Hepatic stellate cell (primary cell): ENCODE results near the gene SCGB3A1.

Source experiments
- DNase-seq: peaks from one replicate; pipeline ENCODE4 v3.0.0; 2011; ENCODE audit warnings: low spot score

The SCGB3A1 gene

DNA sequence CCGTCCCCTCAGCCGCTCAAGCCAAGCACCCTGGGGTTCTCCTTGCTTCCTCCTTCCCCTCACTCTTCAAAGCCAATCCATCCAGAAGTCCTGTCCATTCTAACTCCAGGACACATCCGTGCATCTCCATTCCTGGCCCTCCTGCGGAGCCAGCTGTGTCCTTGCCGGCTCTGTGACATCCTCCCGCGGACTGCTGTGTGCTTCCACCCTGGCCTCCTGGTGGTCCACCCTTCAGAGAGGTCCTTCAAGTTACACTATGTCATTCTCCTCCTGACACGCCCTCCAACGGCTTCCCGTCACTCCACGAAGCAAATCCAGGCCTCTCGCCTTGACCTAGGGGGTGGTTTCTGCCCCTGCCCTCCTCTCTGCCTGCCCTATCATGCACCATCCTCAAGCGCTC is 13.0 kb upstream of the SCGB3A1 start:
- DNase-seq, result no peak

DNA sequence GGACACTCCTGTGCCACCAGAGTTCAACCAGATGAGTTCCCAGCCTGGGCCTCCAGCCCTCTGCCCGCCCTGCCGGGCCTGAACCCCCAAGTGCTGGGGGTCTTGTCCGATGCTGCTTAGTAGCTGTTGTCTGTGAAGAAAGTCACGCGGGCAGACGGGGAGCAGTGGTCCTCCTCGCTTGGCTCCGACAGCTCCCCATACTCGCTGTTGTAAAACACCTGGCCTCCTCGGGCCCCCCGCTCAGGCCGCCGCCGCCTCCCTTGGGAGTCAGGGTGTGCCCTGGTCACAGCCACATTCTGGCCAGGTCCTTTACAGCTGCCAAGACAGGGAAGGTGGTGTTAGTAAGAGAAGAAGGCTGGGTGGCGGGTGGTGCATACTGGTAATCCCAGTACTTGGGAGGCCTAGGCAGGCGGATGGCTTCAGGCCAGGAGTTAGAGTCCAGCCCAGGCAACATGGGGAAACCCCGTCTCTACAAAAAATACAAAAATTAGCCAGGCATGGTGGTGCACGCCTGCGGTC is 11.8 kb upstream of the SCGB3A1 start:
- DNase-seq, result no peak

DNA sequence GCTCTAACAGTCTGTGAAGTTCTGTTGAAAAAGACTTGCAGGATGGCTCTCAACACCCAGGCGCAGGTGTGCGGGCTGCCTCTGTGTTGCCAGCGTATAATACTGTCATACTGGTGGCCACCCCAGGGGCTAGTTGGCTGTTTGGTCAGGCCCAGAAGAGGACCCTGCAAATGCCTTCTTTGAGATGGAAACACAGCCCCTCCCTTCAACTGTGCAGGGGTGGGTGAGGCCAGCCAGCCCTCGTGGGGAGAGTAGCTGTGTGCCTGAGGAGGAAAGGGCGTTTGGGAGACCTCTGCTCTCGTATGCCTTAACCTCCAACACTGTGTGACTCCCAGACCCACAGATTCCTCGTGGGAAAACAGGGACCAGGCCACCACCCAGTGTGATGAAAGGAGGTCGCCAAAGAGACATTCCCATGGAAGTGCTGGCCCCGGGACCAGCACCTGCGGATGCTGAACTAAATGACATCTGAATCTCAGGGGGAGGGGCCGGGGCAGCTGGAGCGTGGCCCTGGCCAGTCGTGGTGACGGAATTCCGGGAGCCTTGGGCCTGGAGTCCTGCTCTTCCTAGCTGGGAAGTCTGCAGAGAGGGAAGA is 11.3 kb upstream of the SCGB3A1 start:
- DNase-seq, result no peak

DNA sequence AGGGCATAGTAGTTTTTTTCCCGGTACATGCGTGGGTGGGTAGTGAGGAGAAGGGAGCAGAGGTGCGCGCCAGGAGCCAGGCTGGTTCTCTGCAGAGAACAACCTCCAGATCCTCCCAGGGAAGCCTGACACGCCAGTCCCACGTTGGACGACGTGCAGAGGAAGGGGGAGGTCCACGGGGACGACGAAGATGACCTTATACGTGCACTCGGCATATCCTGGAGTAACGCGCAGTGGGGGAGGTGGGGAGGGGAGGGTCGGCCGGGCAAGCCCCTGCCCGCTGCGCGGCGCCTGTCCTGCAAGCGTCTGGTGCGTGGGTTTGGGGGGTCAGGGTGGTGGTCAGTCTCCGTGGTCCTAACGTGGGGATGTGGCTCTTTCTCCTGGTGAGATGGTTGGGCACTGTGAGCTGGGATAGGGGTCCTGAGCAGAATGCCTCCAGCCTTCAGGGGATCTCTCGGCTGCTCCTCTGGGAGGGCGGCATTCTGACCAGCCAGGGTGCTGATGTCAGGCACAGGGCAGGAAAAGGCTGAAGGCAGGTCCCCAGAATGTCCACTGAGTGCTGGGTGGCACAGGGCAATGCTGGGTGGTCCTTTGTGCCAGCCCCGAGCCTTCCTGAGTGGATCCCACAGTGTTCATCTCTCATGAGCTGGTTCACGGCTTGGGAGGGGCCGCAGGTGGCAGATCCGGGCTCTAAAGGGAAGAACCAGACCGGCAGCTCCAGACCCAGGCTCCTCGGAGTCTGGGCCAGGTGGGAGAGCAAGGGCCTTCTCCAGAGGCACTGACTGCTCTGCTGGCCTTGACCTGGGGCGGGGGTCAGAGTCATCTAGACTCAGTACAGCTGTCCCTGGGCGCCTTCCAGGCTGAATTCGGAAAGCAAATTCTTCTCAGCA is 10.5 kb upstream of the SCGB3A1 start:
- peak; percentile 8 for DNase-seq

DNA sequence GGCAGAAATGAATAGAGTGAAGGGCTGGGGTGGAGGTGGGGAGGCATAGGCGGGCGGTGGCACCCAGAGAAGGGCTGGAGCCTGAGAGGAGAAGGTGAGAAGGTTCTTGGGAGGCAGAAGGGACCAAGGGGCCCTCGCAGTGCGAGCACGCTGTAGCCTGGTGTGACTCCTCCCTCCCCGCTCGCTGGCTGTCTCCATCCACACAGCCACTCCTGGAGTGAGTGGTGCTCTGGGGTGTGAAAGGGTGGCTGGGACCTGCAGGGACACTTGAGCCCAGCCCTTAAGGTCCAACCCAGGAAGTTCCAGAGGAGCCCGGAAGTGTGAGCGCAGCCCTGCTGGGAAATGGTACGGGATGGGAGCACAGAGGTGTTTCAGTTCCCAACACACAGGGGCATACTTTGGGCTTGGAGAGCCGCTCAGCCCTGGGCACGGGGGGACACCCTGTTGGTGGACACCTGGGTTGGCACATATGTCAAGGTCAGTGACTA is 9.3 kb upstream of the SCGB3A1 start:
- DNase-seq, result peak; percentile 5

DNA sequence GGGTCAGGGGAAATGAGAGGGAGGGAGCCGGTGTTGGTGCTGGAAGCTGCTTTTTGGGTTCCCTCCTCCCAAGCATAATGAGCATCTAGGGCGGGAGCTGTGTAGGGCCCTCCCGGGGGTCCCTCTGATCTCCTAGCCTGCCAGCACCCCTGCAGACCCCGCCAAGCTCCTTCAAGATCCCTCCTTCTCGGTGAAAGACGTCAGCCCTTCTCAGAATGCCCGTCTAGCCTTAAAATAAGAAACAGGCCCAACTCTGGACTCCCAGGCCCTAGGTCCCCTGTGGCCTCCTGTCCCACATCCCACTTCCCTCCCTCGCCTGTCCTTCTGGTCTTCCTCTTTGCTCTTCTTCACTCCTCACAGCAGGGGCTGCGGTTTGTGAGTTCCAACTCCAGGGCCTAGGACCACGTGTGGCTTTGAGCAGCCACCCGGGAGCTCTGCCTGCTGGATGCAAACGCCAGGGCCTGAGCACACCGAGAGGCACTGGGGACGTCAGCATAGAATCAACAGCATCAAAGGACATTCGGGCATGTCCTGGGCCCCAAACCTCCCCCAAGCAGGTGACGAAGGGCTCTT is 8.8 kb upstream of the SCGB3A1 start:
- peak; percentile 12 for DNase-seq

DNA sequence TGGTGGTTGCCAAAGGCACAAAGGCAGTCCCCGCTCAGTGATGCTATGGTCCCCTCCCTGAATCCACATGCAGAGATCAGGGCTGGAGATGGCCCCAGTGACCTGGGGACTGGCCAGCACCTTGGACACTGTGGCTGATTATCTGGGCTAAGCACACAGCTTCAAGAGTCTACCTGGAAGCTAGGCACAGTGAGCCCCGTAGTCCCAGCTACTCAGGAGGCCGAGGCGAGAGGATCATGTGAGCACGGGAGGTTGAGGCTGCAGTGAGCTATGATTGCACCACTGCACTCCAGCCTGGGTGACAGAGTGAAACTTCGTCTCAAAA is 8.3 kb upstream of the SCGB3A1 start:
- DNase-seq, result peak; percentile 2

DNA sequence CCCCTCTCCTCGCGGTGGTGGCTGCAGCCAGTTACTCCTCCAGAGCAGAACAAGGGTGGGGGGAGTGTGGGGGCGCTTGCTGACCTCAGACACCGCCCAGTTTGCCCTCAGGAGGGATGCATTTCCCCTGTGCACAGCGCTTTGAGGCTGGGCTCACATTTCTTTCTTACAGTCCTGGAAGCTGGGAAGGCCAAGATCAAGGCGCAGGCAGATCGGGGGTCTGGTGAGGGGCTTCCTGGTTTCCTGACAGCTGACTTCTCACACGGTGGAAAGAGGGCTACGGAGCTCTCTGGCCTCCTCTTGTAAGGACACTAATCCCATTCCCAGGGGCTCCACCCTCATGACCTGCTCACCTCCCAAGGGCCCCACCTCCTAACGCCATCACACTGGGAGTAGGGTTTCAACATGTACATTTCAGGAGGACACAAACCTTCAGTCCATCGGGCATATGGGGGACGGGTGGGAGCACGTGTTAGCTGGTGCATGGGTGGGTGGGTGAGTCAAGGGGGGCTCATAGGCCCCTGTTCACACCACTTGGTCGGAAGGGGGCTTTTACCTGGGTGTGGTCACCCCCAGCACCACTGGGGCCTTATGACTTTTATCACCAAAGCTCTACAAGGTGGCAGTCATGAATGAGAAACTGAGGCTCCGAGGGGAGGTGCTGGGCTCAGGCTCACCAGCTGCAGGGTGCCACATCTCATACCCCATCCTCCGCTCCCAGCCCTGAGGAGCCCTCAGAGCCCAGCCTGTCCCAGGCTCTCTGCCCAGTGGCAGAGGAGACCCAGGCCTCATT is 7.7 kb upstream of the SCGB3A1 start:
- DNase-seq, result peak; percentile 2

DNA sequence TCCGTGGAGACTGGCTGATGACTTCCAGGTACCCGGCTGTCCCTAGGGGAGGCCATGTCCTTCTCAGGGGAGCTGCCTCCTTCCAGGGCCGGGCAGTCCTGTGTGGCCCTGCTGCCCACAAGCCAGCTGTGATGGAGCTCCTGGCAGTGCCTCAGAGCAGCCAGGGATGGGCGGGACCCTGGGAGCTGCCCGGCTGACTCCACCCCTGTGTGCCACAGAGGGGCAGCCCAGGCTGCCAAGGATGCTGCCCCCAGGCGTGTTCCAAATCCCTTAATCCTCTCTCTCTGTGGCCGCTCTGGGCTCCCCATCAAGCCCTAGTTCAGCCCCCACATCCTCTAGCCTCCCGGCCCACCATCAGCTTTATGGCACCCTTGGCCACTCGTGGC is 7.0 kb upstream of the SCGB3A1 start:
- peak; percentile 5 for DNase-seq

DNA sequence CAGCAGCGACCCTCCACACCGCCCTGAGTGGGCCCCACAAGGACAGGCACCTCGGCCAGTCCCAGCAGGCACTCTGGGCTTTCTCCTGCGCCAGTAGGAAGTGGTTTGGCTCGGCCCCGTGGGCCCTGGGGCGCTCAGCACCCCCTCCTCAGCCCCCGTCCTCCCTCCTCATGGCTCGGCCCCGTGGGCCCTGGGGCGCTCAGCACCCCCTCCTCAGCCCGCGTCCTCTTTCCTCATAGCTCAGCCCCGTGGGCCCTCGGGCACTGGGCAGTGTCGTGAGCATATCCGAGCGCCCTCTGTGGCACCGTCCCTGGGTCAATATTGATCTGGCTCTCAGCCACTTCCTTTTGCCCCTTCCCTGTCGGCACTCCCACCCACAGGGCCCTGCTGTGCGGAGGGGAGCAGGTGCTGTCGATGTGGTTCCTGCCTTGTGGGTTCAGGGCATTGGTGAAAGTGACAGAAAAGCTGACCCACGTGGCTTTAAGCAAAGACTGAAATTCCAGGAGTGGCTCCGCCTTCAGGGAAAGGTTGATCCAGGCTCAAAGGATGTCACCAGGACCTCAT is 5.5 kb upstream of the SCGB3A1 start:
- DNase-seq, result no peak

DNA sequence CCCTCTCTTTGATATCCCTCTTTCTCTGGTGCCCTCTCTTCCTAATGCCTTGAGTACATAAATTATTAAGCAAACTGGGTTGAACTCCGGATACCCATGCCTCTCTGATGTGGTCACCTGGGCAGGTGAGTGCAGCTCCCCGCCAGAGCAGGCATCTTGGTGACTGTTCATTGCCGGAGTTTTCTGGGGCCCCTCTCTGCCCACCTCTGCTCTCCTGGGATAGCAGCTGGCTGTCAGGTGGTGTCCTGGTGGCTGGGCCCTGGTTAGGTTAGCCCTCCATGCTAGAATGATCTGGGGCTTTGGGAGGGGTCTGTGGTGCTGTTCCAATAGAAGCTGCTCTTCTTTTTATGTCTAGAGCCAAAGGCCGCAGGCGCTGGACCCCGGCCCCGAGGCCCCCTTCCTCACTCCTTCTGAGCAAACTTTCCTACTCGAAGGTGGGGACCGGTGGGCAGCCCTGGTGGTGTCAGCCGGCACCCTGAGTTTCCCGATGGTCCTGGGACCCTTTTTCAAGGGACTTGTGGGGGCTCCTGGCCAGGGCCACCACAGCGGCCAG is 4.9 kb upstream of the SCGB3A1 start:
- no peak for DNase-seq

DNA sequence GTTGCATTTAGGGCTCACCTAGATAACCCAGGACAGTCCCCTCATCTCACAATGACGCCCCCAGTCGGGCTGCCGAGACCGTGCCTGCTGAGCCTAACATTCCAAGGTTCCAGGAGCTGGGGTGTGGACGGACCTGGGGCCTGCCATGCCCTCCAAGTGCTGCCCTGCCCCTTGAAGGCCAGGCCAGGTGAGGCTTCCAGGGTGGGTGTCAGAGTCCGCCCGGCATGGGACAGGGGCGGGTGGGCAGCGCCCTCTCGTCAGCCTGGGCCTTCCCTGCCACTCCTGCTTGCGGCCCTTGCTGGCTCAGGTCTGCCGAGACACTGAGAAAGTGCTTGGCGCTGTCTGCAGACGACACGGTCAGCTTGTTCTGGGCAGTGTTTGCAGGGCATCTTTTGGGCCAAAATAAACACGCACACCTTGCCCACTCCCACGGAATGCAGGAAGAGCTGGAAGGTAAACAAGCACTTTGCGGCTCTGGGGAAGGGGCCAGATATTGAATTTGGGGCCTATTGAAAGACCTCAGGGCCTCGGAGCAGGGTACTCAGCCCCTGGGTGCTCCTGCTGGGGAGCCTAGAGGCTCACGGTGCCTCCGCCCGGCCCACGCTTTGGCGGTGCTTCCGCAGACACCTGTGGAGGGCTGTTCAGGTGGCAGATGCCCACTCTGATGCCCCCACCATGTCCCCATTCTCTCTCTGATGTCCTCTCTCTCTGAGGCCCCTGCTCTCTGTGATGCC is 4.2 kb upstream of the SCGB3A1 start:
- no peak for DNase-seq

DNA sequence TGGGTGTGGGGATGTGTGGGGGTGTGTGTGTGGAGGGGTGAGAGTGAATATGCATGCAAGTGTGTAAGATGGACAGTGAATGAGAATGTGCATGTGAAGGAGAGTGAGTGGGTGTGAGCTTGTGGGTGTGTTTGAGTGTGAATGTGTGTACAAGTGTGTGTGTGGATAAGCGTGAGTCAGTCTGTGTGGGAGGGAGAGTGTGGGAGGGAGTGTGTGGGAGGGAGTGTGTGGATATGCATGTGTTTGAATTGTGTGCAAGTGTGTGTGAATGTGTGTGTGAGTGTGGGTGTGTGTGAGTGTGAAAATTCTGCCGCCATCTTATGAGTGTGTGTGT is 3.7 kb upstream of the SCGB3A1 start:
- DNase-seq, result no peak

DNA sequence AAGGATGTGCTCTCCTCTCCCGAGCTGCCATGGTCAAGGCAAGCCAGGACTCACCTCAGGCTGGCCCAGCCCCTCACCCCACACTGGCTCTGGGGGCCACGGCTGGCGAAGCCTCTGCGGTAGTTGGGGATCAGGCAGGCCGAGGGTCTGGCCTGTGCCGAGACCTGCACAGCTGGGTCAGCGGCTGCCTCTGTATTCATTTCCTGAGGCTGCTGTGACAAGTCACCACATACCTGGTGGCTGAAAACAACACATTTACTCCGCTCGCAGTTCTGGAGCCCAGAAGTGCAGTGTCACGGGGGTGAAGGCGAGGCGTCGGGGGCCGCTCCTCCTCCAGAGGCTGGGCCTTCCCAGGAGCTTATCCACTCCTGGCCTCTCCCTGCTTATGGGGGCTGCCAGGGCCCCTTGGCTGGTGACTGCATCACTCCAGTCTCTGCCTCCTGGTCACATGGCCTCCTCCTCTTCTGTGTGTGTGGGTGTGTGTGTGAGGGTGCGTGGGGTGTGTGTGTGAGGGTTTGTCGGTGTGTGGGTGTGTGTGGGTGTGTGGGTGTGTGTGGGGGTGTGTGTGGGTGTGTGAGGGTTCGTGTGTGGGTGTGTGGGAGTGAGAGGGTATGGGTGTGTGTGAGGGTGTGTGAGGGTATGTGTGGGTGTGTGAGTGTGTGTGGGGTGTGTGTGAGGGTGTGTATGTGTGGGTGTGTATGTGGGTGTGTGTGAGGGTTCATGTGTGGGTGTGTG is 3.2 kb upstream of the SCGB3A1 start:
- no peak for DNase-seq

DNA sequence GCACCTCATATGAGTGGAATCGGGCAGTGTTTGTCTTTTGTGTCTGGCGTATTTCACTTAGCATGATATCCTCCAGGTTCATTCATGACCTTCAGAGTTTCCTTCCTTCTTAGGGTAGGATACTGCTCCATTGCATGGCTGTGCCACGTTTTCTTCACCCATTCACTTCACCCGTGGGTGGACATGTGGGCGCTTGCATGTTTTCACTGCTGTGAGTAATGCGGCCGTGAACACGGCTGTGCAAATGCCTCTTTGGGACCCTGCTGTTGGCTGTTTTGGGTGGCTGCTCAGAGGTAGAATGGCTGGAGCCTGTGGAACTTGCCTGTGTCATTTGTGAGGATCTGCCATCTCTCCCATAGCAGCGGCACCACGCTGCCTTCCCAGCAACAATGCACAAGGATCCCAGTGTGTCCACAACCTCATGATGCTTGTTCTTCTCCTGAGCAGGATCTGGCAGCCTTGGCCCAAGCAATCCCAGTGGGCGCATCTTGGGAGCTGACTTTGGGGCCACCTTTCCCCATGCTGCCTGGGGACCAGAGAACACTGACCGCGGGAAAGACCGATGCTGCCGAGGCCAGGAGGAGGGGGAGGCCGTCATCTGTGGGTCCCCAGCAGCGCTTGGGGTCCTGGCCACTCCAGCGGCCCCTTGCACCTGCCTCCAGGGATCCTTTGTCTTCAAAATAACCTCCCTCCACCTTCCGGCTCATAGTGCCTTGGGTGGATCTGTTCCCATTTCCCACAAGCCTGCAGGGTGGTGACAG is 2.3 kb upstream of the SCGB3A1 start:
- DNase-seq, result no peak

DNA sequence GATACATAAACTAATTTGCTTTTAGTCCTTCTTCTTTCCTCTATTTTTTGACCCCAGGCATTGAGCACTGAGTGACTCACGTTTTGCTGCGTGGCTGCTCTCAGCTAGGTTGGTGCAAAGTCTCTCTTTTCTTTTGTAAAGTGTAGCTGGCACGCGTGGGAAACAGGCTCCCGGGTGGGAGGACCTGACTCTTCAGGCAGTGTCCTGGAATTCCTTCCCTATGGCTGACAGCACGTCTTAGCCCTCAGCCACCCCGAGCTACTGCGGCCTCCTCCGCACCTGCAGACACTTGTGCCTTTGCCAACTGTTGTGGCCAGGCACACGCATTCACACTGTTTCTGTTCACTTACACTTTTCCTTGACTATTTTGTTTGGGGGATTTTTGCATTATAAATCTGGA is 877 bp upstream of the SCGB3A1 start:
- DNase-seq, result no peak

DNA sequence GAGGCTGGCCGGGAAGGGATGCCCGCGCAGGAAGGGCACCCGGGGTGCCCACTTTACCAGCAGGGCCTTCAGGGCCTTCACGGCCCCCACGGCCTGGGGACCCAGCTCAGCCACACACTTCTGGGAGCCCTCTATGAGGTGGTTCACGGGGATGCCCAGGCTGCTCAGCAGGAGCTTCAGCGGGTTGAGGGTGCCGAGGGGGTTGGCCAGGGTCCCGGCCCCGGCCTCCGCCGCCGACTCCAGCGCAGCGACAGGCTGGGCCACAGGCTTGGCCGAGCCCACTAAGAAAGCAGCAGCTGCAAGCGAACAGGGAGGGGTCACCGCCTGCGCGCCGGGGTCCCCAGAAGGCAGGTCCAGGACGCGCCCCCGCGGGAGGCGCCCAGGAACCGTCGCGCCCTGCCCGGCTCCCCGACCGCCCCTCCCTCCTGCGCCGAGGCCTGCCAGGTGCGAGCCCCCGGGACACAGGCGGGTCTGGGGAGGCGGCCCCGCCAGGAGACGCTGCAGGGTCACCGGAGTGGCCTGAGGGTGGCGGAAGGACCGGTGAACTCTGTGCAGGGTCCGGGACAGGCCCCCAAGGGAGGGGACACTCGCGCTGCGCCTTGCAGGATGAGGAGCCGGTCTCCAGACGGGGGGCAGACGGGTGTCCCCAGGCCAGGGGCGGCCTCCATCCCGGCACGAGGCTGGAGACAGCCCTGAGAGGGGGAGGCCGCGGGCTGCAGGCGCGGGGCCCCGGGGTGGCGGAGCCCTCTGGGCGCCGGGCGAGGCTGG is 572 bp downstream of the SCGB3A1 start:
- DNase-seq, result no peak

DNA sequence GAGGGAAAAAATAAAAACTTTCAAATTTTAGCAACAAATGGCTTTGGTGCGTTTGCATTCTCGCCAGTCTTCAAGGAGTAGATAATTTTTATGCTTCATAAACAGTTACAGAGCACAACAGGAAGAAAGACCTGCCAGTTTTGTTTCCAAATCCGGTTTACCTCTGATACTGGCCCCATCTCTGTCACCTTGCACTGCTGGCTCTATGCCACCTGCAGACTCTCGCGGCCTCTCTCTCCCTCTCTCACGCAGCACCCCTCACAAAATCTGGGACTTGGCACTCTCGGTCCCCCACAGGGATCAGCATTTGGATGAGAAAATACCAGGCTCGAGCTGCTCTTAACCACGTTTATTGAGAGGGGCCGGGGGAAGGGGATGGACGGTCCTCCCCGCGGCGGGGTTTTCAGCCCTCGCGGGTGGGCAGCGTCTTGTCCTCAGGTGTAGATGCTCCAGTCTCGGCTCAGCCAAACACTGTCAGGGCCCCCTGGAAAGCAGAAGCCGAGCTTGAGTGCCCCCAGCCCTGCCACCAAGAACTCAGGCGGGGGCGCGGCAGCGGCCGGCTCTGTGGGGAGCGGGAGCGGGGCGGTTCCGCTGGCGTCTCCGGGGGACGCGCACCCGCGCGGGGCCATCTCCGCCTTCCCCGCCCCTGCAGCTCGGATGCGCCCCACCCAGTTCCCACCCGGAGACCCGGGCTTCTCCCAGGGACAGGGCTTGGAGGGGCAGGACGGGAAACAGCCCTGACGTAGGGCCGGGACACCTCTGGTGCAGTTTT is 1.3 kb downstream of the SCGB3A1 start:
- no peak for DNase-seq
